GM12878 (cell line): ENCODE data around the gene TMEM52.

Source experiments
- CBX5 ChIP-seq: sonication (generic); IDR thresholded peaks from 2 replicates; pipeline ENCODE4 v1.6.1; 2016; ENCODE audit warnings: low read depth, moderate library complexity, mild to moderate bottlenecking, inconsistent platforms
- CTCF ChIP-seq, 3 experiments: IDR thresholded peaks in 2 of 3; conservative IDR thresholded peaks in 1 of 3; 2 replicates each; pipeline ENCODE4 v1.5.1; 2011; ENCODE audit warnings: low read depth in 3 of 3, low read length in 3 of 3, mild to moderate bottlenecking in 3 of 3, control low read depth in 2 of 3, moderate library complexity in 2 of 3, inconsistent platforms in 1 of 3, mixed read lengths in 1 of 3; ENCODE audit not compliant: control insufficient read depth in 2 of 3, insufficient read depth in 1 of 3; ENCODE audit errors: extremely low read depth in 1 of 3
- DPF2 ChIP-seq: fragments of 450-650 bp; IDR thresholded peaks from 2 replicates; pipeline ENCODE4 v1.6.1; 2017; ENCODE audit warnings: mild to moderate bottlenecking
- FOXK2 ChIP-seq: fragments of 450-650 bp; IDR thresholded peaks from 2 replicates; pipeline ENCODE4 v1.6.1; 2017; ENCODE audit warnings: mild to moderate bottlenecking, moderate library complexity
- NFXL1 ChIP-seq: fragments of 450-650 bp; IDR thresholded peaks from 2 replicates; pipeline ENCODE4 v1.6.1; 2017; ENCODE audit warnings: antibody characterized with exemption, mild to moderate bottlenecking, borderline replicate concordance
- POLR2A ChIP-seq: IDR thresholded peaks from 2 replicates; pipeline ENCODE4 v1.6.1; 2011; ENCODE audit warnings: low read depth, mild to moderate bottlenecking, low read length
- SIN3A ChIP-seq: IDR thresholded peaks from 2 replicates; pipeline ENCODE4 v1.6.1; 2012; ENCODE audit warnings: low read depth, low read length, improper control_type of control experiment
- SUPT20H ChIP-seq: IDR thresholded peaks from 2 replicates; pipeline ENCODE4 v1.6.1; 2011; ENCODE audit warnings: low read depth, mild to moderate bottlenecking, low read length, moderate library complexity, borderline replicate concordance; ENCODE audit not compliant: control insufficient read depth

- TF ChIP-seq FOXK2 (no peak), CTCF (IDR thresholded peaks at IDR 0.05 in 2 of 3, conservative IDR thresholded peaks at IDR 0.05 in 1 of 3; ENCODE audit: control insufficient read depth in 2 of 3, extremely low read depth in 1 of 3, insufficient read depth in 1 of 3, low read depth in 3 of 3, low read length in 3 of 3) (no peak), SUPT20H (no peak), CBX5 (no peak), NFXL1 (no peak), SIN3A (no peak), DPF2 (no peak), POLR2A (no peak)
Observed at GRCh38 chr1:1922702-1922955, 3.5 kb upstream of the TMEM52 start.
